HUDEP-2 (cell line): ENCODE results near the gene RUSC2.
"Not testable (repeated sequence)": the region's sequence is repeated elsewhere in the genome, so short reads cannot be mapped to it uniquely, and the experiment has no call there.

Experiments used
- DNase-seq, 76 experiments: peaks; one replicate each; lab custom pipeline; 2025; ENCODE audit not compliant: unreplicated experiment in 76 of 76; lab: John Stamatoyannopoulos, UW

RUSC2 gene

GRCh38 chr9:35490155-35490909 lies 421 bp downstream of the RUSC2 start:
- no peak for DNase-seq

DNA sequence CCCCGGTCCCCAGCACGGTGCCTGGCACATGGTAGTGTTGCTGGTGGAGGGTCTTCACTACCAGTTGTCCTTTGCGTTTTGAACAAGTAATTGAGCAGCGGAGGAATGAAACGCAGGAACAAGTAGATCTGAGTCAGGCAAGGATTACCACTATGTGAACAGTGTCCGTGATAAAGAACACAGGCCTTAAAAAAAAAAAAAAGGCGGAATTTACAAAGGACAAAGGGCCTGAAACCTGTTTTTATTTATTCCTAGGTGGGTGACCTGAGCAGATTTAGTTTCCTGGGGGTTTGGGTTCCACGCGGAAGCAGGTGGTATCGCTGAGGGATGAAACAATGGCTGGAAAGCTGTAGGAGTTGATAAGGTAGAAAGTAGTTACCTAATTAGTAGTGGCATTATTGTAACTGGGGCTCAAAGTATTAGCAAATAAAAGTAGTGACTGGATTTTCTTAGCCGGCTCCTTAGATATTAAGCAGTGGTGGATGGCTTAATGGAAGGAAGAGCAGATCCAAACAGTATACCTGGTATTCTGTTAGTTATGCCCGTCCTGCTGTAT lies 1.1 kb downstream of the RUSC2 start:
- DNase-seq = no peak

GRCh38 chr9:35493119-35493518 lies 3.2 kb downstream of the RUSC2 start:
- not testable (repeated sequence) for DNase-seq

DNA sequence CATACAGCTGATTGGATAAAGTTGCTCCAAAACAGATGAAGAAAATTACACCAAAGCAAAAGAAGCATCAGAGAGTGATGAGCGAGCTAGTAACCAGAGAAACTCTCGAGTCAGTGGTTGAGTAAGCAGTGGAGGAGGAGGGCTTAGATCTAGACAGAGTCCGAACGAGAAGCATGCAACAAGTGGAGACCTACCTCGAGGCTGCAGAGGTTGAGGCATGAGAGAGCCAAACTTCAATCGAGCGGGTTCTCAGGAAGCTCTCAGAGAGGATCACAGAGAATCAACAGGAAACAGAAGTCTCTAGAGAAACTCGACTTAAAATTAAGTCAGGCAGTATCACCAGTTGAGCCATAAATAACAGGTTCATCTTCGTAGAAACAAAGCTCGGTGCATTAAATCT lies 6.1 kb downstream of the RUSC2 start:
- no peak for DNase-seq

DNA sequence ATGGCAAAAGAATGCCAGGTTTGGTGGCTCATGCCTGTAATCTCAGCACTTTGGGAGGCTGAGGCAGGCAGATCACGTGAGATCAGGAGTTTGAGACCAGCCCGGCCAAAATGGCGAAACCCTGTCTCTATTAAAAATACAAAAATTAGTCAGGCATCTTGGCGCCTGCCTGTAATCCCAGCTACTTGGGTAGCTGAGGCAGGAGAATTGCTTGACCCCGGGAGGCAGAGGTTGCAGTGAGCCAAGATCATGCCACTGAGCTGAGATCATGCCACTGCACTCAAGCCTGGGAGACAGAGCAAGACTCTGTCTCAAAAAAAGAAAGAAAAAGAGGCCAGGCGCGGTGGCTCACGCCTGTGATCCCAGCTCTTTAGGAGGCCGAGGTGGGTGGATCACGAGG lies 8.3 kb downstream of the RUSC2 start:
- DNase-seq = not testable (repeated sequence)

- no peak for DNase-seq
Measured at GRCh38 chr9:35499029-35499700, 9.3 kb downstream of the RUSC2 start.

GRCh38 chr9:35499701-35500030 lies 9.8 kb downstream of the RUSC2 start:
- no peak for DNase-seq

GRCh38 chr9:35500130-35500748 lies 10.3 kb downstream of the RUSC2 start:
- no peak for DNase-seq

- no peak for DNase-seq
Measured at GRCh38 chr9:35501946-35502345, 12.0 kb downstream of the RUSC2 start.

- no peak for DNase-seq
Measured at GRCh38 chr9:35506359-35506758, 16.4 kb downstream of the RUSC2 start.

- no peak for DNase-seq
Measured at GRCh38 chr9:35508069-35508468, 18.2 kb downstream of the RUSC2 start.

- no peak for DNase-seq
Measured at GRCh38 chr9:35510383-35510753, 20.5 kb downstream of the RUSC2 start.

GRCh38 chr9:35510754-35511428 lies 21.0 kb downstream of the RUSC2 start:
- peak in 1 of 76 experiments; percentile 3 for DNase-seq

GRCh38 chr9:35511453-35511852 lies 21.5 kb downstream of the RUSC2 start:
- no peak for DNase-seq

DNA sequence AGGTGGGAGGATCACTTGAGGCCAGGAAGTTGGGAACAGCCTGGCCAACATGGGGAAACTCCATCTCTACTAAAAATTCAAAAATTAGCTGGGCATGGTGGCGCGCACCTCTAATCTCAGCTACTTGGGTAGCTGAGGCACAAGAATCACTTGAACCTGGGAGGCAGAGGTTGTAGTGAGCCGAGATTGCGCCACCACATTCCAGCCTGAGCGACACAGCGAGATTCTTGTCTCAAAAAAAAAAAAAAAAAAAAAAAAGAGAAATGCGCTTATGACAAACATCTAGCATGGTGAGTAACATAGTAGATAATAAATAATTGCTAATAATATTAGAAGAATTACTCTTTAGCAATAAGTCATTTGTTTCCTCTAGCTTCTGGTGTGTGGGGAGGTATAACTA lies 25.9 kb downstream of the RUSC2 start:
- DNase-seq = no peak

DNA sequence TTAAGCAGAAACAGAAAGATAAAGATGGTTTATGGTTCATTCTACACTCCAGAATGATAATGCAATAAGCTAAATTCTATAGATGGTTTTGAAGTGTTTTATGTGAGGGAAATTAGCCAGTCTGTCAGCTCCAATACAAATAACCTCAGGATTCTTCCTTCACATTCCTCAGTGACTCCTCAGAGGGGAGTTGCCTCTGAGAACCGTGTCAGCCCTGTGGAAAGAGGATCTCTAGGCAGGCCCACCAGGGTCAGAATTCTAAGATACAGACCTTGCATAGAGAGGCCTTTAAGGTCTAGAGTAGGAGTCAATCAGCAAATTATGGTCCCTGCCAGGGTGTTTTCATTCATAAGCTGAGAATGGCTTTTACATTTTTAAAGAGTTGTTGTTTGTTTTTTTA lies 26.6 kb downstream of the RUSC2 start:
- no peak for DNase-seq

GRCh38 chr9:35517131-35517530 lies 27.2 kb downstream of the RUSC2 start:
- no peak for DNase-seq

GRCh38 chr9:35517552-35518224 lies 27.8 kb downstream of the RUSC2 start:
- DNase-seq = no peak

DNA sequence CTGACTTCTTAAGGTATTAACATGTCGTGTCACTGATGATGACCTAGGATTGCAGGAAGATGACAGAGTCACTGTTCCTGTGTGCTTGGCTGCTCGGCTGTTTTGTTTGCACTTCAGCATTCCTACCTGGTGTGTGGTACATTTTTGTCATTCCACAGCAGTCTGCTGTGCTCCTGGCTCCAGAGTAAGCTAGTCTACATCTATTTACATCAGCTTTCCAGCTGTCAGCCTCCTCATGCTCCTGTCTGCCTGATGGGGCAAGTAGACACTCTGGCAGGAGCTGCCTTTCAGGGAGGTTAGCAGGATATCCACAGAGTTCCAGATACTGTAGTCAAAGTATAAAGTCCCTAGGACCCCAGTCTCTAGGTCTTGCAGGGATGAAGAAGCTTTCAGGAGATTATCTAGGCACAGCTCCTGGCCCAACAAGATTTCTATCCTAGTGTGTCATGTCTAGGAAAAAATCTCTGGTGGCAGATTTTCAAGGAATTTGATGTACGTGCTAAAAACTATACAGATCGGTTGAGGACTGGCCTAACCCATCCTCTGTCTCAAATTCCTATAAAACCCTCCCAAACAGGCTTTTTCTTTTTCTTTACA lies 28.4 kb downstream of the RUSC2 start:
- DNase-seq = no peak

DNA sequence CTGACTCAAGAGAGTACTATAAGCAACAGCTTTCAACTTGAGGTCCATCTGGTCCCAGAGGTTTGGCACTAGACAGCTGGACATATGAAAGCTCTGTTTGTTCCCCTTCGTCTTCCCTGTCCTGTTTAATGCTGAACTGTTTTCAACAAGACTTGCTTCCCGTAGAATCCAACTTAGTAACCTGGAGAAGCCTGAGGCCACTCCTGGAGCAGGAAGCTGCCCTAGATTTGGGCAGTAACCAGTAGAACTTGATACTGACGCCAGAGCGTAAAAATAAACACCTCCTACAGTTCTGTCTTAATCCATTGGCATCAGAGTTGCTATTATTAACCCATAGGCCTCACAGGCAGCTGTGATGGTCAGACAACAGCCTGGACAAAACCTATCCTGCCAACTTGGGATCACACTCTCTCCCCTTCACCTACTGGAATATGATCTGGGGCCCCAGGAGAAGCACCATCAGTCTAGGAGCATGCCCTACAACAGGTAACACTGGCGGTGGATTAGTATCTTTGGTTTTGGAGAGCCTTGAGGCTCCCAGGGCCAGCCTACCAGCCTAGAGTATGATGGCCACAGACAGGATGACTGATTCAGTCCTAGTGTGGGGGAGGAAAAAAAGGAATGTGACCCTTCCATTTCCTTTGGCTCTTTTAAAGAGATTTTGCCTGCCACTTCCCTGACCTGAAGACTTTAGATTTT lies 29.2 kb downstream of the RUSC2 start:
- no peak for DNase-seq
